Motor neuron (in vitro differentiated cells): ENCODE results near the gene ARR3. TPM values are rescaled to one million over a fixed set of nuclear protein-coding genes. Genes with fewer than 3 reads are reported as not detected.
"Not testable (repeated sequence)": the region's sequence is repeated elsewhere in the genome, so short reads cannot be mapped to it uniquely, and the experiment has no call there.

Experiments used
- ATAC-seq, 8 experiments: fragments of 200-7000 bp; cut with Tn5 transposase; replicated peaks in 6 of 8; 2 replicates each; pipeline ENCODE4 v1.8.0; 2021; ENCODE audit warnings: mild to moderate bottlenecking in 8 of 8, moderate library complexity in 8 of 8
- H3K27ac ChIP-seq, 2 donors: fragments of 250-450 bp; sonication (Bioruptor Pico); 2 replicates each; pipeline ENCODE4 v1.9.0; 2021; ENCODE audit warnings: antibody characterized with exemption in 2 of 2, mild to moderate bottlenecking in 2 of 2, moderate library complexity in 1 of 2
- H3K4me1 ChIP-seq, 2 donors: fragments of 250-450 bp; sonication (Bioruptor Pico); replicated peaks in 1 of 2; 2 replicates each; pipeline ENCODE4 v1.6.1; 2021; ENCODE audit warnings: antibody characterized with exemption in 2 of 2, mild to moderate bottlenecking in 2 of 2, moderate library complexity in 1 of 2
- H3K4me3 ChIP-seq, 5 donors: fragments of 250-450 bp; sonication (Bioruptor Pico); 2 replicates each; pipeline ENCODE4 v1.9.0; 2021; ENCODE audit warnings: antibody characterized with exemption in 5 of 5, mild to moderate bottlenecking in 5 of 5, moderate library complexity in 4 of 5
- WGBS, 10 experiments: fragments of 450-650 bp; shearing (Covaris generic); methylation state at CpG; one replicate each; pipeline ENCODE4 v1.0.0; 2022; 5-methylcytosine and 5-hydroxymethylcytosine counted together
- in situ Hi-C, 9 experiments: fragments of 400-800 bp; cut with MboI; loops; one replicate each; pipeline ENCODE4 v1.15.0; 2021; ENCODE audit warnings: low sequenced_read_pairs in 9 of 9, low pct_unique_long_range_greater_than_20kb in 2 of 9; ENCODE audit not compliant: unreplicated experiment in 9 of 9
- total RNA-seq, 8 experiments: library from RNA; unstranded; fragments of 300-600 nt; gene quantifications; 2 replicates each; pipeline versions ENCODE4 v1.2.3 to v1.2.4, GENCODE V29; 2022

ARR3 gene
- total RNA-seq, 8 experiments from 2014 or later: 1.00 to 2.7 (median 1.1) TPM; not detected in 5

GRCh38 chrX:70254063-70254400, 14.1 kb upstream of the ARR3 start:
- ATAC-seq: no peak

GRCh38 chrX:70254909-70255308, 13.2 kb upstream of the ARR3 start:
- Histone ChIP-seq H3K4me3 (no peak overlapping the region), H3K4me1 (no peaks in the 10 kb centered on the region), H3K27ac (no peak overlapping the region)
- 44 to 100% (median 92%) methylated on average over 1 to 3 of the region's 3 CpGs; no CpG with 5 or more reads in 3 of the 10 experiments for WGBS, 10 experiments
- ATAC-seq: no peak
- in situ Hi-C loops: no loop called here

More at GRCh38 chrX:70254063-70254400, 14.1 kb upstream of the ARR3 start:
- in situ Hi-C loops: no loop called here
- no peak overlapping the region for H3K27ac ChIP-seq
- 30 to 100% (median 43%) methylated on average over 1 of the region's 1 CpG; no CpG with 5 or more reads in 5 of the 10 experiments for WGBS, 10 experiments
- no peaks in the 10 kb centered on the region for H3K4me1 ChIP-seq
- no peak overlapping the region for H3K4me3 ChIP-seq

- in situ Hi-C loops: no loop called here
- ATAC-seq: no peak
- no peak overlapping the region for H3K4me3 ChIP-seq
- H3K4me1 ChIP-seq: no peaks in the 10 kb centered on the region
- WGBS, 10 experiments: 40 to 100% (median 71%) methylated on average over 1 to 2 of the region's 2 CpGs; no CpG with 5 or more reads in 3 of the 10 experiments
- no peak overlapping the region for H3K27ac ChIP-seq
Observed at GRCh38 chrX:70255452-70255851, 12.7 kb upstream of the ARR3 start.

DNA sequence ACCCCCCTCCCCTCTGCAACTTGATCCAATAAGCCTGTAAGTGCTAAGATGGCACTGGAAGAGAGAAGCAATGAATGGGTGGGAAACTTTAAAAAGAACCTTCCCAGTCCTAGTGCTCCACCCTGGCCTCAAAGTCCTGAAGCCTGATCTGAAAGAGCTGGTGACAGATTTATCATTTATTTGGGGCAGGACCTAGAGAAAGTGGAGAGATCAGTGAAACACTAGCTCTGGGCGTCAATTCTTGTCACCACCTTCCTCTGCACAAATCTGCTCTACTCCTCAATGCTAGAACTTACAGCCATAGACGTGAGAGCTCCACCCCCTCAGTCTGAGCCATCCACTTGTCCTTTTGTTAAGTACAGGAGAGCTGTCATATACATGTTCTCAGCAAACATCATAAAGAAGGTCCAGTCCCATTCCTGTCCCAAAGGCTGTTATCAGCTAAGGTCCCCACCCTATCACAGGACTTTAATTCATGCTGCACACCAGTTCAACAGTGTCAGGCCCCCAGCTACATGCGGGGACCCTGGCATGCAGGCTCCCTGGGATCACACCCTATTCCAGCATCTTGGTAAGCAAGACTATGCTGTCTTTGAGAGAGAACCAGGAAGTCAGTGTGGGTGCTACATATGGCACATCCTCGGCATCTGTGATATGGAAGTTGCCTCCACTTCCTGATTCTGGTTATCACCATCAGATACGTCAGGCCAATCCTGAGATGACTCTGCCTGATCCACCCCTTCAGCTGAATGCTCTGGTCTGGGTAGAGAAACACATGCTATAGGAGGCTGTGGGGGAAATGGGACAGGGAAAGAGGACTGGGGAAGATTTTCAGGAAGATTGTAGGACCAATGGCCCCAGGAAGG, 10.5 kb upstream of the ARR3 start:
- in situ Hi-C loops: no loop called here
- WGBS, 10 experiments: 40 to 100% (median 66%) methylated on average over 1 to 3 of the region's 5 CpGs; no CpG with 5 or more reads in 6 of the 10 experiments
- peak in 3 of 8 experiments; percentile 29 to 92 (median 62) for ATAC-seq

GRCh38 chrX:70260104-70260503, 8.0 kb upstream of the ARR3 start, which contains the start of gene P2RY4:
P2RY4 (minus strand) TSS chrX:70260204; CDS start chrX:70259624, 580 bp downstream.
- Histone ChIP-seq H3K4me3 (no peak within 1 kb of the TSS), H3K27ac (no peak within 1 kb of the TSS), H3K4me1 (peaks cover 3 to 4% of the 10 kb centered on the region in 2 donors)
- ATAC-seq: no peak
- in situ Hi-C loops: no loop called here
- WGBS, 10 experiments: 10 to 83% (median 57%) methylated on average over 1 to 3 of the region's 4 CpGs; no CpG with 5 or more reads in 5 of the 10 experiments

More for the DNA sequence above, 10.5 kb upstream of the ARR3 start:
- peaks cover under 1 to 2% of the 10 kb centered on the region in 2 donors for H3K4me1 ChIP-seq
- H3K27ac ChIP-seq: no peak overlapping the region
- no peak overlapping the region for H3K4me3 ChIP-seq

DNA sequence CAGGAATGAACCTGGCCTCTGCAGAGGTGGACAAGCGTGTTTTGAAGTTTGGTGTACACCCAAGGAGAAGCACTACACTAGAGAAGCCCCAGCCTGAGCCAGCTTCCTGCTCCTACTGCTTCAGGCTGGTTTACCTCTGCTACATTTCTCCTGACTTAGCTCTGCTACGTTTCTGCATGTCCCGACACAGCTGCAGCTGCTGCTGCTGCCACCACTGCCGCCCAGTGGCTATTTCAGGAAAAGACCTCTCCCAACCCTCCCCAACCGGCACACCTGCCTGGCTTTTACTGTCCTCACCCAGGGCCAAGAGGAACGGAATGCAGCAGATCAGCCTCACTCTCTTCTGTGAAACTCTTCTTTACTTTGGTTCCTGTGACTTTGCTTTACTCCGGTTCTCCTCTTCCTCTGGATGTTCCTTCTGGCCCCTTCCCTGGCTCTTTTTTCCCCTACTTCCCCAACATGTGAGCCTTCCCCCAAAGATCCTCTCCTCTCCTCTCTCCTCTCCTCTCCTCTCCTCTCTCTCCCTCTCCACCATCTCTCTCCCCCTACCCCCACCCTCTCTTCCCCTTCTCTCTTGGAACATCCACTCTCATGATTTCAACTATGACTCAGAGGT, 5.1 kb upstream of the ARR3 start:
- in situ Hi-C loops: no loop called here
- peak; percentile 70 to 99 (median 95) for ATAC-seq
- Histone ChIP-seq H3K4me1 (peaks cover 3 to 4% of the 10 kb centered on the region in 2 donors), H3K27ac (no peak overlapping the region), H3K4me3 (no peak overlapping the region)
- 0% methylated on average over 1 of the region's 7 CpGs; no CpG with 5 or more reads in 9 of the 10 experiments for WGBS, 10 experiments

- H3K27ac ChIP-seq: no peak overlapping the region
- in situ Hi-C loops: no loop called here
- no peak for ATAC-seq
- 21 to 76% (median 62%) methylated on average over 2 to 3 of the region's 3 CpGs; no CpG with 5 or more reads in 5 of the 10 experiments for WGBS, 10 experiments
- H3K4me3 ChIP-seq: no peak overlapping the region
- H3K4me1 ChIP-seq: peaks cover 3 to 4% of the 10 kb centered on the region in 2 donors
Observed at GRCh38 chrX:70264784-70265183, 3.4 kb upstream of the ARR3 start.

GRCh38 chrX:70274029-70274428, 5.9 kb downstream of the ARR3 start:
- H3K4me1 ChIP-seq, H3K4me3 ChIP-seq, in situ Hi-C loops, H3K27ac ChIP-seq, ATAC-seq: not testable (repeated sequence)
- WGBS, 10 experiments: 16 to 100% (median 78%) methylated on average over 1 to 3 of the region's 7 CpGs; no CpG with 5 or more reads in 2 of the 10 experiments

GRCh38 chrX:70279081-70279480, 10.9 kb downstream of the ARR3 start:
- Histone ChIP-seq H3K4me1 (no peaks in the 10 kb centered on the region), H3K27ac (no peak overlapping the region), H3K4me3 (no peak overlapping the region)
- 31 to 100% (median 72%) methylated on average over 1 to 3 of the region's 3 CpGs; no CpG with 5 or more reads in 6 of the 10 experiments for WGBS, 10 experiments
- in situ Hi-C loops: no loop called here
- ATAC-seq: no peak

- Histone ChIP-seq H3K27ac (no peak overlapping the region), H3K4me3 (no peak overlapping the region), H3K4me1 (no peaks in the 10 kb centered on the region)
- no peak for ATAC-seq
- in situ Hi-C loops: no loop called here
- 83 to 100% methylated on average over 1 to 2 of the region's 3 CpGs; no CpG with 5 or more reads in 8 of the 10 experiments for WGBS, 10 experiments
Observed at GRCh38 chrX:70280573-70280972, 12.4 kb downstream of the ARR3 start.

DNA sequence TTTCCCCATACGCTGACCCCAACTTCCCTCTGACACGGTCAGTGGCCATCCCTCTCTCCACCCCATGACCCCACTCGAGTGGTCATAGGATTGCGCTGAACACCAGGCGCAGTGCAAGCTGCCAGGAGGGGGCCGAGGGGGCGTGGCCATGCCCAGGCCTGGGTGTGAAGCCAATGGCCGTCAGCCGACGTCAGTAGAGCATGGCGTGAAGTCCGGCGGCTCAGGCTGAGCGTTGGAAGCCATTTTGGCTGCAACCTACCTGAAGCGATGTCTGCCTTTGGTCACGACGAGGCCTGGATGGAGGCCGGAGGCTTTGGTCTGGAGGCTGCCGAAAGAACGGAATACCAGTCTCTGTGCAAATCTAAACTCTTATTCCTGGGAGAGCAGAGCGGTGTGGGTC, 13.8 kb downstream of the ARR3 start, which contains the start of gene RAB41:
RAB41 (plus strand) TSS at position 222 of the 400 bp plus-strand sequence; CDS start at position 268, 46 bp downstream.
- no peak for ATAC-seq
- 100% methylated on average over 1 of the region's 21 CpGs; no CpG with 5 or more reads in 8 of the 10 experiments for WGBS, 10 experiments
- Histone ChIP-seq H3K27ac (no peak within 1 kb of the TSS), H3K4me1 (no peaks in the 10 kb centered on the region), H3K4me3 (no peak within 1 kb of the TSS)
- in situ Hi-C loops: no loop called here

DNA sequence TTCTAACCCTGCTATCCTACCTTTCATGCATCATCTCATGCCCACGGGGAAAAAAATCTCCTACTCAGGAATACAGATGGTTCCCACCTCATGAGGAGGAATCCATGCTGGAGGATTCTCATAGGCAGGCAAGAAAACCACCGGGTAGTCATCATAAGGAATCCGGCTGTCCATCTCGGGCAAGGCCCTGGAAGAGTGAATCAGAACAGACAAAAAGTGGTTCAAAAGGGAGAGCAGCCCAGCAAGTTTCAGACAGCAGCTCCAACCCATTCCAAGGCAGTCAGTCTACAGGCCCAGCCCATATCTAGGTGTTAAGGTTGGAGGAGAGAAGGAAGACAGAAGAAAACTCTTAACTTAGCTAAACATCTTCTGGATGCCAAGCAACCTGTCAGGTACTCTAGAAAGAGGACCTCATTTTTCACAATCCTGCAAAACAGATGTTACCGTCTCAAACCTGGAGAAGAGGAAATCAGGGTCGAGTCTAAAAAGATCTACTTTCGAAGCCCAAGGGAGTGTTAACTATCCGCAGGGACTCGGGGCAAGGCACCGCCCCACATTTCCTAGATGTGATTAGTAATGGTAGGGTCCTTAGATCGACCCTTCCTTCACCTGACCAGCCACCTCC, 21.1 kb downstream of the ARR3 start:
- in situ Hi-C loops: no loop called here
- WGBS, 10 experiments: 0 to 62% (median 34%) methylated on average over 1 to 8 of the region's 11 CpGs; no CpG with 5 or more reads in 7 of the 10 experiments
- Histone ChIP-seq H3K4me1 (peaks cover 3% of the 10 kb centered on the region in 2 donors), H3K4me3 (peak overlapping the region; percentile 54 to 72 (median 65)), H3K27ac (peak overlapping the region; percentile 55 to 68)
- peak in 2 of 8 experiments; percentile 39 to 42 for ATAC-seq
